GM12892 (cell line): ENCODE measurements around the gene NCOR2.

ENCODE experiments used
- POLR2A ChIP-seq: IDR thresholded peaks from 2 replicates; pipeline ENCODE4 v1.6.1; 2011; ENCODE audit warnings: low read depth, low read length, control low read depth
- POLR2AphosphoS5 ChIP-seq: IDR thresholded peaks from 2 replicates; pipeline ENCODE4 v1.6.1; 2011; ENCODE audit warnings: low read depth, low read length, control low read depth

GRCh38 chr12:124525455-124525854 lies 42.0 kb downstream of the NCOR2 start:
- TF ChIP-seq POLR2A (no peak), POLR2AphosphoS5 (no peak)
